ENCODE data around the gene SDK1.

GRCh38 chr7:3688071-3688470 lies 387.0 kb downstream of the SDK1 start:
- no peak for TF ChIP-seq POLR2A (IDR thresholded peaks at IDR 0.05)
- TF ChIP-seq CTCF (IDR thresholded peaks at IDR 0.05 in 4 of 5, conservative IDR thresholded peaks at IDR 0.05 in 1 of 5) = no peak
